Cerebellar nuclear complex (tissue), 1 donor: Measurements from ENCODE around the gene CP.
"Not testable (repeated sequence)": the region's sequence is repeated elsewhere in the genome, so short reads cannot be mapped to it uniquely, and the experiment has no call there.

Experiments used
- DNase-seq, 2 experiments: peaks; one replicate each; lab custom pipeline; 2025; lab: John Stamatoyannopoulos, UW

The CP gene

DNA sequence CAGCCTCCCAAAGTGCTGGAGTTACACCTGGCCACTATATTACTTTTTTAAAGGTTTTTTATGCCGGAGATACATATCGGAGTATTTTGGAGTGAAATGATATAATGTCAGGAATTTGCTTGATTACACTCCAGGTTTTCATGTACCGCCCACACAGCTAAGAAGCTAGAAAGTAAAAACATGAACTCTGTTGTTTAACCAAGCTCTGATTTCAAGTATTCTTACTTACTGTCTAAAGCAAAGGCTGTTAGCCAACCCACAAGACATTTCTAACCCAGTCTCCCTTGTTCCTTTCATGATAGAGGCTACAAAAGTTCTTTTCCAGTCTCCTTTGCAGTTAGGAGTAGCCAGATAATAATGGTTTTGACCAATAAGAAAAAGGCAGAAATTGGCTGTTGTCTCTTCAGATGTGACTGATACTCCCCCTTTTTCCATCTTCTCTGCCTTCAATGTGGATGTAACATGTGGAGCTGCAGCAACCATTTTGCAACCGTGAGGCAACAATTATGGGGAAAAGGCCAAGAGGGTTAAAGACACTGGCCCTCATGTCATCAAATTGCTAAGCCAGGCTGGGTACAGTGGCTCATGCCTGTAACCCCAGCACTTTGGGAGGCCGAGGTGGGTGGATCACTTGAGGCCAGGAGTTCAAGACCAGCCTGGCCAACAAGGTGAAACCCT lies 6.1 kb upstream of the CP start:
- no peak for DNase-seq

- no peak for DNase-seq
Observed at GRCh38 chr3:149226776-149227175, 5.1 kb upstream of the CP start.

DNA sequence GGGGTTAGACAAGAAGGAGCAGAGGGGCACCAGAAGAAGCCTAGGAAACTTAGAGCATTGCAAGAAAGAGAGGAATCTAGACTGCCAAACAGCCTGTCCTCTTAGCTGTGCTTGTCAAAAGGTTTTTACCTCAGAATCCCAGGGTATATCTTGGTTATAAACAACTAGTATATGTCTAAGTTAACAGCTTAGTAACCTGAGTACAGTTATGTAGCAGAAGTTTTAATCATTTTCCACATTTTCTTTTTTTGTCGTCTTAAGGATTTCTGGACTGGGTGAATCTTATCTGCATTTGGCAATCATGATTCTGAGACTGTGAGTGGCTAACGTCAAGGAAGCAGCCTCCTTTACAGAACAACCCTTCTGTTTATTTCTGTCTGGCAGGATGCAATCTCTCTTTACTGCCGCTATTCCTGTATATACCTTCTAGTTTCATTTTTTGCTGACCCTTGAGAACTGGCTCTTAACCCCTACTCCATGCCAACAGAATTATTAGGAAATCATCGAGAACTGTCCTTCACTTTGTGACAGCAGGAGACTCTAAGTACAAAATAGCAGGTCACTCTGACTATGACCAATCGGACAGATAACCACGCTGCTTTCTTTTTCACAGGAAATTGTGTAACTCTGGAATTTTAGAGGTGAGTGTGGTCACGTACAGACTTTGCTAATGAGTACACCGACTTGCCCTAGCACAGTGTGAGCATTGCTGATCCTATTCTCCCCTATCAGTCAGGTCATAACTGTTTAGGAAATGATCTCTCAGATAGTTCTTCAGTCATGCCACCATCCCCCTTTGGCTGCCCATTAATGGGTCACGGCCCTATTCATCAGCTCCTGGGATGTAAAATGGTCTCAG lies 3.3 kb upstream of the CP start:
- no peak for DNase-seq

DNA sequence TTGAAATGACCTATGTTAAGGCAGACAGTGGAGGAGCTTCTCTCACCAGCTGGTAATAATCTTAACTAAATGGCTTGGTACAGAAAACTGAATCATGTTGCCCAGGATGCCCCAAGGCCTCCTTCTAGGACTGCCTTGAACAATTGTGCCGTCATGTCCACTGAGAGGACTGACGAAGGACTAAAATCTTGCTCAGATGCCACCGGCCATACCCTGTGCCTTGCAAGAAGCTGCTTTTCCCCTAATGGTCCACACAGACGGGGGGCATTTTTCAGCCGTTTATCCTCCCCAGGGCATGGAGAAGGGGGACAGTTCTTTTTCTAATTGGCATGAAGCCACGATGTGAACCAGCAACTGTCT lies 1.8 kb upstream of the CP start:
- no peak for DNase-seq

DNA sequence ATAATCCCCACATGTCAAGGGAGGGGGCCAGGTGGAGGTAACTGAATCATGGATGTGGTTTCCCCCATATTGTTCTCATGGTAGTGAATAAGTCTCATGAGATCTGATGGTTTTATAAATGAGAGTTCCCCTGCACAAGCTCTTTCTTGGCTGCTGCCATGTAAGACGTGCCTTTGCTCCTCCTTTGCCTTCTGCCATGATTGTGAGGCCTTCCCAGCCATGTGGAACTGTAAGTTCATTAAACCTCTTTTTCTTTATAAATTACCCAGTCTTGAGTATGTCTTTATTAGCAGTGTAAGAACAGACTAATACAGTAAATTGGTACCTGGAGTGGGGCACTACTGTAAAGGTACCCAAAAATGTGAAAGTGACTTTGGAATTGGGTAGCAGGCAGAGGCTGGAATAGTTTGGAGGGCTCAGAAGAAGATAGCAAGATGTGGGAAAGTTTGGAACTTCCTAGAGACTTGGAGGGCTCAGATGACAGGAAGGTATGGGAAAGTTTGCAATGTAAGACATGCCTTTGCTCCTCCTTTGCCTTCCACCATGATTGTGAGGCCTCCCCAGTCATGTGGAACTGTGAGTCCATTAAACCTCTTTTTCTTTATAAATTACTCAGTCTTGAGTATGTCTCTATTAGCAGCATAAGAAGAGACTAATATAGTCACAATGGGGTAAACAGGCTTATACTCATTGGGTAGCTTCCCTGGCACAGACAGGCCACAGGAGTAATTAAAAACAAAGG lies 2.1 kb downstream of the CP start:
- DNase-seq, result not testable (repeated sequence)

DNA sequence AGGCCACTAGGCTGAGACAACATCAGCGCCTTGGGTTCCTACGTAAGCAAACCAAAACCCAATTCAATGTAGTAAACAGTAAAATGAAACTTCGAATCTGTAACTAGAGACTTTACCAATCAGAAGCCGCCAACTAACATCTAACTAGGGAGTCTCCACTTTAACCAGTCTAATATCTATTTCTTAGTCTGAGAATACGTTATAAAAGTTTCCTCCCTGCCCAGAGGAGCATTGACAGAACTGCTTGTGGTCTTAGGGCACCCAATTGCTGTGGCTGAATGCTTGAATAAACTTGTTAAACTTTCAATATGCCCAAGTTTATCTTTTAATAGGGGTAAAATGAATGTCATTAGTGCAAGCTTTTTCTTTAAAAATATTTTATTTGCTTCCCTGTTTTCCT lies 4.3 kb downstream of the CP start:
- DNase-seq, result no peak

GRCh38 chr3:149216193-149216869 lies 5.3 kb downstream of the CP start:
- DNase-seq, result no peak

DNA sequence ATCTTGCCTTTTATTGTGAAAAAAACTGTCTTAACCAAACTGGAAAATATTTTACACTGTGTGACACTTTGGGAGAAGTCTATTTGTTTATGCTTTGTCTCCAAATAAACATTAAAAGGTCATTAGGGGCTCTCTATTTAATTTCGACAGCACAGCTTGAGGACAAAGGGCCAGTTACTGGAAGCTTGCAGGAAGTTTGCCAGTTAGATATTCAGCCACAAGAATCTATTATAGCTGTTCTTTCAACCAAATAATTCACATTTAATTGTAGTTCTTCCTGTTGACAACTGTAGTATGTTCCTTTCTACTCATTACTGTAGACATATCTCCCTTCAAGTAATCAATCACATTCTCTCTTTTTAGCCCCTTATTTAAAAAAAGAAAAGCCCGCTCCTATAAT lies 6.1 kb downstream of the CP start:
- DNase-seq, result no peak

- DNase-seq, result no peak
Observed at GRCh38 chr3:149214702-149215101, 6.9 kb downstream of the CP start.

GRCh38 chr3:149212386-149212785 lies 9.2 kb downstream of the CP start:
- DNase-seq, result no peak

GRCh38 chr3:149209431-149209830 lies 12.2 kb downstream of the CP start:
- DNase-seq, result no peak

- DNase-seq, result no peak
Observed at GRCh38 chr3:149207475-149207874, 14.2 kb downstream of the CP start.

DNA sequence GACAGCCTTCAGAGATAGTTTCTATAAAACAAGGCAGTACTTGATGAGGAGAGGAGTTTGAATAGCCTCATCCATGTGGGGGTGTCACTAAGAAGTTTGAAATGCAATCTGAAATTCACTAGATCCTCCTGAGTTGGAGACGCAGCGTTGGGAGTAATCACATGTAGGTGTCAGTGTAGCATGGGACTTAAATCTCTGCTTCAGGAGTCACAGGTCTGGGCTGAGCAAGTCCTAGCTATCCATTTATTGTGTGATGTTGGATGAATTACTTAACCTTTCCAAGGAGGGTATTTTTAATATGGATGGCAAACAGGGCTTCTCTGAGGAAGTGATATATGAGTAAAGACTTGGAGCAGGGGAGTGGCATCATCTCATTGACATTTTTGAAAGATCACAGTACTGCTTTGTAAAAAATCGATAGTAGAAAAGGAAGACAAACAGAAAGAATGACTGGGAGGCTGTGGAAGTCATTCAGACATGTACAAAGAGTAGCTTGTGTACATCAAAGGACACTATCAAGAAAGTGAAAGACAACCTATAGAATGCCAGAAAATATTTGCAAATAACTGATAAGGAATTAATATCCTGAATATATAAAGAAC lies 17.1 kb downstream of the CP start:
- DNase-seq, result no peak

- DNase-seq, result no peak
Observed at GRCh38 chr3:149203758-149204157, 17.9 kb downstream of the CP start.

DNA sequence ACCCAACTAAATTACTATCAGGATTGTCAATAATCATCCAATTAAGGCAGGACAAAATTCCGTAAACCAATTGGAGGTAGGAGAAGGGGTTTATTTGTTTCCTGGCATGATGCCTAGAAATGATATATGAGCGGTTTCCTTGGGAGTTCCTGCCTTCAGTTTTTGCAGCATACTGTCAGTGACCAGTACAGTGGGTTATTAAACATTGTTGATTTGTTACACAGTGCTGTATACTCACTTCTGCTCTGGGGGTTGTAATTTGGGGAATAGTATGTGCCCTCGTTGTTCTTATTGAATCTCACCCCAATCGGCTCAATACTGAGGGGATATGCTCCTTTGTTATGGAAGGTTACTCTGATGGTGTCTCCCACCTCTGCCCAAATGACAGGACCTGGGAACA lies 22.2 kb downstream of the CP start:
- no peak for DNase-seq

DNA sequence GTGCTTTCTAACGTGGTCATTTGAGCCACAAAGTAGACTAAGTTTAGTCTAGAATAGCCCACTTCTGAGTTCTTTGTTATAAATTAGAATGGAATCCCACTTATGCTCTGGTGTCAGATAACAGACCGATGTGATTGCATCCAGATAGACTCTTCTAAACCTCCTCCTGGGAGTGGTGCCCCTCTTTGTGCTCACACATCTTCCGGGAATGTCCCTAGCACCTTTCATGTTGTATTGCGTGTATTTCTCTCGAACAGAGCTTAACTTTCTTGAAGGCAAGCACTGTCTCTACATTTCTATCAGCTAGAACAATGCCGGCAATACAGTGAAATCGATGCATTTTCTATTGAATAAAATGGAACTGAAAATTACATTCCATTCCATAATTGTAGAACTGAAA lies 23.0 kb downstream of the CP start:
- DNase-seq, result no peak

- no peak for DNase-seq
Observed at GRCh38 chr3:149197669-149198068, 24.0 kb downstream of the CP start.

GRCh38 chr3:149196805-149197592 lies 24.6 kb downstream of the CP start:
- DNase-seq, result not testable (repeated sequence)

DNA sequence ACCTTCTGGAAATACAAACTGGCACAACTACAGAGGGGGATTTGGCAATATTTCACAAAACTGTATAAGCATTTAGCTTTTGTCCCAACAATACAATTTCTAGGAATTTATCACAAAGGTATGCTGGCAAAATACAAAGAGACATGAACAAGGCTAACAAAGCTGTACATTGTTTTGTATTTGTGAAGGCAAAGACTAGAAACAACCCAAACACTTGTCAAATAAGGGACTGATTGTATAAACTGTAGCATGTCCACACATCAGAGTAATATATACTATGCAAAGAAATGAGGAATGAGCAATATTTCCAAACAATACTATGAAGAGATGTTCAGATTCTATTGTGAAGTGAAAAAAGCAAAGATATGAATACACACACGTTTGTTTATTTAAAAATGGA lies 26.4 kb downstream of the CP start:
- no peak for DNase-seq

DNA sequence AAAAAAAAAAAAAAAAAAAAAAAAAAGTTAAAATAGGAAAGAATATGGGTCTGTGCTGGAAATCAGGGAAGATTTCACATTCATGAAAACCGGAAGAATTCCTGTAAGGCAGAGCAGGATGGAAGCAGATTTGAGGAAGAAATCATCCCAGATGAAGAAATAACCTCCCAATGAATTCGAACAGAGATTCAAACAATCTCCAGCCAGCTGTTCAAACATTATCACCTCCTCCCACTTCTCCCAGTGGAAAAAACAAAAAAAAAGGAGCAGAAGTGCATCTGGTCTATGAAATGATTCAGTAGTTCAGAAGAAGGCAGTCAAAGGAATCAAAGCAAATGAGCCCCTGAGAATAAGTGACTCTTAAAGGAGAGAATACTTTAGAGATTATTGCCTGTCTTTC lies 33.1 kb downstream of the CP start:
- no peak for DNase-seq

GRCh38 chr3:149186721-149187120 lies 34.9 kb downstream of the CP start:
- no peak for DNase-seq
